ENCODE results near the gene FOXO3.

Gene FOXO3

DNA sequence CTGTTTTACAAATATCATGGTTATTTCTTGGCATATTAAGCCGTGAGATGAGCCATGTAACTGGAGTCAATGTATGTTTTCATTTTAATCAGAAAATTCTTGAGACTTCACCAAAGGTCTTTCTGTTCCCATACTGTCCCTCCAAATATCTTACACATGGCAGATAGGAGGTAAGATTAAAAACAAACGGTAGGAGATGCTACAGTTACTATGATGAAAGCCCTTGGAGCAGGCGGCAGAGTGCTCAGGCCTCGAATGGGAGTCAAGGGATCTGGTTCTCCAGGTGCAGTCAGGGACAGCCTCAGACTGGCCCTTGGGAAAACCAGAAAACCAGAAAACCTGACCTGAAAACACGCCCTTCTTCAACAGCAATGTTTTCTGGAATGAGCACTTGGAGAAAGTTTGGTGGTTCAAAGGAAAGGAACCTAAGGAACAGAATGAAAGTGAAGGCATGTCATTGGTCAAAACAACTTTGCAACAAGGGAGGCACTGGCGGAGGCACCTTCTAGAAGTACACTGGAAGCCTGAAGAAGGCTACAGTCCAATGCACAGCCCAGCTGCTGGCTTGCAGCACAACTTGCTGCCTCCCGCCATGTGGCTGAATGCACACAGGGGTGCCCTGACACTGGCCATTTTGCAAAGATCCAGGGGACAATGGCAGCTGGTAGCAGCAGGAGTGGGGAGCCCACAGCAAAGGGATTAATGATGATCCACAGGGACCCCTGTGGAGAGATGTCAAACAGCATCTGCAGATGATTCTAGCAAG lies 17.4 kb upstream of the FOXO3 start:
- Histone ChIP-seq H3K36me3 (ENCODE audit: control insufficient read depth, insufficient read depth, low read length) (no peaks in the 10 kb centered on the region), H3K27me3 (replicated peaks; ENCODE audit: control insufficient read depth, insufficient read depth, low read length) (peaks cover 3% of the 10 kb centered on the region), H3K4me3 (replicated peaks; ENCODE audit: low read depth, low read length) (no peak overlapping the region)
- DNase-seq (ENCODE audit: extremely low read depth, insufficient read length), result no peak
- TF ChIP-seq CTCF (IDR thresholded peaks at IDR 0.05; ENCODE audit: insufficient read depth, low read length, poor library complexity, severe bottlenecking), result no peak

GRCh38 chr6:108544606-108545005 lies 16.1 kb upstream of the FOXO3 start:
- DNase-seq (ENCODE audit: extremely low read depth, insufficient read length), result no peak
- no peak overlapping the region for H3K4me3 ChIP-seq (replicated peaks; ENCODE audit: low read depth, low read length)
- peaks cover 3% of the 10 kb centered on the region for H3K27me3 ChIP-seq (replicated peaks; ENCODE audit: control insufficient read depth, insufficient read depth, low read length)
- TF ChIP-seq CTCF (IDR thresholded peaks at IDR 0.05; ENCODE audit: insufficient read depth, low read length, poor library complexity, severe bottlenecking), result no peak
- H3K36me3 ChIP-seq (ENCODE audit: control insufficient read depth, insufficient read depth, low read length), result no peaks in the 10 kb centered on the region

DNA sequence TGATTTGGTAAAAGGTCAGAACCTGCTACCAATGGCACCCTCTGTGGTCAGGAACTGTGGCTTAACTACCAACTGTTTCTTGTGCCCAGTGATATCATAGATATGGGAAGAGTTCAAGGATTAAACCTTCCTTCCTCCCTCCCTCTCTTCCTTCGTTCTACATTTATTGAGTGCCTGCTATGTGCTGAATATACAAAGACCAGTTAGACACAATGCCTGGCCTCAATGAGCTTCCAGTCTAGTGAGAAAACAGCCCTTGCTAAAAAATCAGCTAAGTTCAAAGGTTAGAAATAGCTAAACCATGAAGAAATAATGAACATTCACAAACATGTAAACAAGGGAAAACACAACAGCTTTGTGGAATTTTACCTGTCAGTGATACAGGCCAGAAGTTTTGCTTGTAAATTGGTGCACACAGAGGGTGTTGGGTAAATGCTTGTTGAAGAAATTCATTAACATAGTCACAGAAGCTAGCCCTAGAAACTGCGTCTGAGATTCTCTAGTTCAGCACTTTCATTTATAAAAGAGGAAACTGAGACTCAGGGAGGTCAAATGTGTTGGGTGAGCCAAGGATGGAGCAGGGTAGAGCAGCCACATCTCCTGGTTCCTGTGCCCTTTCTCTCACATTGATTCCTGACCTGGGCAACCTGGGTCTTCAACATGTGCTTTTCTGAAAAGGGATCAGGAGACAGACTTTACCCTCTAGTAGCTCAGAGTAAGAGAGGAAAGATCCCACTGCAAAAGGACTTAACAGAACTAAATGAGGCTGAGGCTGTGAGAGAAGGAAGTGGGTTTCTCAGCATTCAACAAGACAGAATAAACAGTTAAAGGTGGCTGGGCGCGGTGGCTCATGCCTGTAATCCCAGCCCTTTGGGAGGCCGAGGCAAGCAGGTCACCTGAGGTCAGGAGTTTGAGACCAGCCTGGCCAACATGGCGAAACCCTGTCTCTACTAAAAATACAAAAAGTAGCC lies 14.4 kb upstream of the FOXO3 start:
- peaks cover 3% of the 10 kb centered on the region for H3K27me3 ChIP-seq (replicated peaks; ENCODE audit: control insufficient read depth, insufficient read depth, low read length)
- no peak overlapping the region for H3K4me3 ChIP-seq (replicated peaks; ENCODE audit: low read depth, low read length)
- H3K36me3 ChIP-seq (ENCODE audit: control insufficient read depth, insufficient read depth, low read length), result no peaks in the 10 kb centered on the region
- no peak for DNase-seq (ENCODE audit: extremely low read depth, insufficient read length)
- TF ChIP-seq CTCF (IDR thresholded peaks at IDR 0.05; ENCODE audit: insufficient read depth, low read length, poor library complexity, severe bottlenecking), result no peak

GRCh38 chr6:108549241-108549640 lies 11.5 kb upstream of the FOXO3 start:
- no peak for DNase-seq (ENCODE audit: extremely low read depth, insufficient read length)
- Histone ChIP-seq H3K36me3 (ENCODE audit: control insufficient read depth, insufficient read depth, low read length) (no peaks in the 10 kb centered on the region), H3K27me3 (replicated peaks; ENCODE audit: control insufficient read depth, insufficient read depth, low read length) (peaks cover 4% of the 10 kb centered on the region; the same call in 1 of the 2 replicates), H3K4me3 (replicated peaks; ENCODE audit: low read depth, low read length) (no peak overlapping the region)
- no peak for TF ChIP-seq CTCF (IDR thresholded peaks at IDR 0.05; ENCODE audit: insufficient read depth, low read length, poor library complexity, severe bottlenecking)

- Histone ChIP-seq H3K4me3 (replicated peaks; ENCODE audit: low read depth, low read length) (no peak overlapping the region), H3K36me3 (ENCODE audit: control insufficient read depth, insufficient read depth, low read length) (no peaks in the 10 kb centered on the region), H3K27me3 (replicated peaks; ENCODE audit: control insufficient read depth, insufficient read depth, low read length) (peaks cover 4% of the 10 kb centered on the region; the same call in 1 of the 2 replicates)
- no peak for TF ChIP-seq CTCF (IDR thresholded peaks at IDR 0.05; ENCODE audit: insufficient read depth, low read length, poor library complexity, severe bottlenecking)
- DNase-seq (ENCODE audit: extremely low read depth, insufficient read length), result no peak
Observed at GRCh38 chr6:108549741-108550140, 11.0 kb upstream of the FOXO3 start.
